CD4-positive, alpha-beta T cell treated with Interleukin-6 at 100 ng/mL for 8 hours (primary cell): ENCODE measurements around the gene GMNN.
"Not testable (repeated sequence)": the region's sequence is repeated elsewhere in the genome, so short reads cannot be mapped to it uniquely, and the experiment has no call there.

ENCODE experiments used
- DNase-seq: peaks from one replicate; pipeline ENCODE4 v3.0.0-alpha.2; 2020; ENCODE audit warnings: mixed read lengths, low spot score

The GMNN gene

DNA sequence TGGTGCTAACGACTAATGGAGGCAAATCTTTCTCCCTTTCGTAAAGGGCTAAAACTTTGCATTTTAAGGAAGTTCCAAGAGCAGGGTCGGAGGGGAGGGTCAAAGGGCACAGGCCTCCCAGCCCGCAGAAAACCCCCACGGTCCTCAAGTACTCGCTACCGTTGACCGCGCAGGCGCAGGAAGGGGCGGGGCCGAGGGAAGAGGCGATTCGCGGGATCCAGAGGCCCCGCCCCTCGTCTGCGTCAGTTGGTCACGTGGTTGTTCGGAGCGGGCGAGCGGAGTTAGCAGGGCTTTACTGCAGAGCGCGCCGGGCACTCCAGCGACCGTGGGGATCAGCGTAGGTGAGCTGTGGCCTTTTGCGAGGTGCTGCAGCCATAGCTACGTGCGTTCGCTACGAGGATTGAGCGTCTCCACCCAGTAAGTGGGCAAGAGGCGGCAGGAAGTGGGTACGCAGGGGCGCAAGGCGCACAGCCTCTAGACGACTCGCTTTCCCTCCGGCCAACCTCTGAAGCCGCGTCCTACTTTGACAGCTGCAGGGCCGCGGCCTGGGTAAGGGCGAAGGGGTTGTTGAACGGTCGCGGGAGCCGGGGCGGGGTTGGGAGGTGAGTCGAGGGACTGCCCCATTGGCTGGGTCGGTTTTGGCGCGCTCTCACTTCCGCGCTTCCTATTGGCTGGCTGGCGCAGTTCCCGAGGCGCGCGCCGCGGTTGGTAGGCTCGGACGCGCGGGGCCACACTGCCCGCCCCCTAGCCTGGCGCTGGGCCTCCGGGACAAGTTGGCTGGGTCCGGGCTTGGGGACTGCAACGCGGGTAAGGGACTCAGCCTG, at the start of gene GMNN:
TSS of gene GMNN (plus strand) at position 242 of the 824 bp plus-strand sequence. CDS start 2,310 bp downstream, outside the sequence.
- DNase-seq: peak; percentile 96

DNA sequence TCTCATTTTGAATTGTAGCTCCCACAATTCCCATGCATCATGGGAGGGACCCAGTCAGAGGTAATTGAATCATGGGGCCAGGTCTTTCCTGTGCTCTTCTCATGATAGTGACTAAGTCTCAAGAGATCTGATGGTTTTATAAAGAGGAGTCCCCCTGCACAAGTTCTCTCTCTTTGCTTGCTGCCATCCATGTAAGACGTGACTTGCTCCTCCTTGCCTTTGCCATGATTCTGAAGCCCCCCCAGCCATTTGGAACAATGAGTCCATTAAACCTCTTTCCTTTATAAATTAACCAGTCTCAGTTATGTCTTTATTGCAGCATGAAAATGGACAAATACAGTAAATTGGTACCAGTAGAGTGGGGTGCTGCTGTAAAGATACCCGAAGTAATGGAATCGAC, 44.1 kb upstream of the GMNN start:
- not testable (repeated sequence) for DNase-seq

DNA sequence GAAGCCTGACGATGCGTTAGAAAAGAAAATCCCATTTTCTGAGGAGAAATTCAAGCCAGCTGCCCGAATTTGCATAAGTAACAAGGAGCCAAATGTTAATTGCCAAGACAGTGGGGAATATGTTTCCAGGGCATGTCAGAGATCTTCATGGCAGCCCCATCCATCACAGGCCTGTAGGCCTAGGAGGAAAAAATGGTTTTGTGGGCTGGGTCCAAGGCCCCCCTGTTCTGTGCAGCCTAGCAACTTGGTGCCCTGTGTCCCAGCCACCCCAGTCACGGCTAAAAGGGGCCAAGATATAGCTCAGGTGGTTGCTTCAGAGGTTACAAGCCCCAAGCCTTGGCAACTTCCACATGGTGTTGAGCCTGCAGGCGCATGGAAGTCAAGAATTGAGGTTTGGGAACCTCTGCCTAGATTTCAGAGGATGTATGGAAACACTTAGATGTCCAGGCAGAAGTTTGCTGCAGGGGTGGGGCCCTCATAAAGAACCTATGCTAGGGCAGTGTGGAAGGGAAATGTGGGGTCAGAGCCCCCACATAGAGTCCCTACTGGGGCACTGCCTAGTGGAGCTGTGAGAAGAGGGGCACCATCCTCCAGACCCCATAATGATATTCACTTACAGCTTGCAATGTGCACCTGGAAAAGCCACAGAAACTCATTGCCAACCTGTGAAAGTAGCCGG, 43.1 kb upstream of the GMNN start:
- DNase-seq: not testable (repeated sequence)

DNA sequence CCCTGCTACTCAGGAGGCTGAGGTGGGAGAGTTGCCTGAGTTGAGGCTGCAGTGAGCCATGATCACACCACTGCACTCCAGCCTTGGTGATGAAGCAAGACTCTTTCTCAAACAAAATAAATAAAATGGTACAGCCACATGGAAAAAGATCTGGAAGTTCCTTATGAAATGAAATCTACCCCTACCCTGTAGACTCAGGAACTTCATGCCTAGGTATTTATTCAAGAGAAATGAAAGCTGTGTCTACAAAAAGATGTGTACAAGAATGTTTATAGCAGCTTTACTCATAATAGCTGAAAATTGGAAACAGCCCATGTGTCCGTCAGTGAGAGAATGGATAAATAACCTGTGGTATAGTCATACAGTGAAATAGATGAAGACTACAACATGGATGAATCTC, 40.6 kb upstream of the GMNN start:
- no peak for DNase-seq

DNA sequence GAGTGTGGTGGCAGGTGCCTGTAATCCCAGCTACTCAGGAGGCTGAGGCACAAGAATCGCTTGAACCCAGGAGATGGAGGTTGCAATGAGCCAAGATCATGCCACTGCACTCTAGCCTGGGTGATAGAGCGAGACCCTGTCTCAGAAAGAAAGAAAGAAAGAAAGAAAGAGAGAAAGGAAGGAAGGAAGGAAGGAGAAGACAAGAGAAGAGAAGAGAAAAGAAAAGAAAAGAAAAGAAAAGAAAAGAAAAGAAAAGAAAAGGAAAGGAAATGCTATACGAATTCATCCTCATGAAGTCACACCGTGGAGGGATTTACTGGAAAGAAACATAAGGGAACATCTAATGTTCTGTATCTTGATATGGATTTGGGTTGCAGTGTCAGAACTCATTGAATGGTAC, 40.0 kb upstream of the GMNN start:
- DNase-seq: not testable (repeated sequence)

DNA sequence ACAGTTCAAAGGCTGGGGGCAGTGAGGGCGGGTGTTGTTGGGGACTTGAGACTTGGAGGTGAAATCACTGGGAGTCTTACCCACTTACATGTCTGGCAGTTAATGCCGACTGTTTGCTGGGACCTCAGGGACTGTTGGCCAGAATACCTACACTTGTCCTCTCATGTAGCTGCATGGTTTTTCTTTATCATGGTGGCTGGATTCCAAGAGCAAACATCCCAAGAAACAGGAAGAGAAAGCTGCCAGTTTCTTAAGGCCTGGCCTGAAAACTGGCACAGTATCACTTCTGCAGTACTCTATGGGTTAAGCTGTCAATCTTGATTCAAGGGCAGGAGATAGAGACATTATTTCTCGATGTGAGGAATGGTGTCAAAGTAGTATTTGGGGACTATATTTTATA, 36.0 kb upstream of the GMNN start:
- no peak for DNase-seq

DNA sequence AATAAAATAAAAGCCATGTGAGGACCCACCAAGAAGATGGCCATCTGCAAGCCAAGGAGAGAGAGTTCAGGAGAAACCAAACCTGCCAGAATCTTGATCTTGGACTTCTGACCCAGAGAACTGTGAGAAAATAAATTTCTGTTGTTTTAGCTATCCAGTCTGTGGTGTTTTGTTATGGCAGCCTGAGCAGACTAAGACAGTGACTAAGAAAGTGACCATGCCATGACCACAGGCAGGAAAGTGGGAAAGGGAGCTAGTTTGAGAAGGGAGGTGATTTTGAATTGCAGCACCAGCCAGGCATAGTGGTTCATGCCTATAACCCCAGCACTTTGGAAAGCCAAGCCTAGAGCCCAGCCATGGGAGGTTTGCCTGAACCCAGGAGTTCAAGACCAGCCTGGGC, 33.9 kb upstream of the GMNN start:
- DNase-seq: no peak

DNA sequence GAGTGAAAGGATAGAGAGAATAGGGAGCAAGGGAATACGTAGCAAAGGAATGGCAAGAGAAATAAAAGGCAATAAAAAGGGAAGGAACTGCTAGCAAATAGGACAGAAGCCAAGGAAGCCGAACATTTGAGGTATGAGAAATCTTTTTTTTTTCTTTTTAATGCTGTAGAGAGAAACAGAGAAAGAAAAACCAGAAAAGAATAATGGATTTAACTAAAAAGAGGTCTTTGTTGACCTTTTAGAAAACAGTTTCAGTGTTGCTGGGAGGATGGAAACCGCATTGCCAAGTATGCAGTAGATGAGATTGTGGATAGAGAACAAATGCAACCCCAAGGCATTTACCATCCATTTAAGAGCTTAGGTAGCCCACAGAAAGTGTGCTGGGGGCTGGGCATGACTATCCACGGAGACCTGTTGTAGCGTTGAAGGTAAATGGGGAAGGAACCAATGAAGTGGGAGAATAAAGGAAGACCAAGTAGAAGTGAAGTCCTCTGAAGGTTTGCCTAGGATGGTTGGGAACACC, 32.5 kb upstream of the GMNN start:
- no peak for DNase-seq

DNA sequence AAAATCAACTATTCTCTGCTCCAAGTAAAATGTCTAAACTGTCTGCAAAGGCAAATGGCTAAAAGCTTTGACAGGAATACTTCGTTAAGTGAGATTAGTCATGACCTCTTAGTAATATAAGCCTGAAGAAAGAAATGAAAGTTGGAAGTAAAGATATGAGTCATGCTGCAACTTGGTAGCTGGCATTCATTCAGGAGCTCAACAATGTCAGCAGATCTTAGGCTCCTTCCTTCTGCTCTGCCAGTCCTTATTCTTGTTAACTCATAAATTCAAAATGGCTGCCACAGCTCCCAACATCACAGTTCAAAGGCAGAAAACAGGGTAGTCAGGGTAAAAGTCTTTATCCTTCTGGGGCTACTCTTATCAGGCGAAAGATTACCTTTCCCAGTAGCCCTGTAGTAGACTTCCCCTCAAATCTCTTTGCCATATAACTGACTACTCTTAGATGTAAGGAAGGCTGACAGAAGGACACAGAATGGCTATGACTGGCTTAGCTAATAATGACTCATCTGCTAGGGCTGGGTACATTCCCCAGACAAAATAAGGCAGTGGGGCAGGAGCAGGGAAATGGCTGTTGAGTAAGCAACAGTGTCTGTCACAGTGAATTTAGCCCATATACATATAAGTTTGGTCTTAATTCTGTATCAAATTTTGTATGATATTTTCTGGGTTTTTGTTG, 31.3 kb upstream of the GMNN start:
- no peak for DNase-seq

DNA sequence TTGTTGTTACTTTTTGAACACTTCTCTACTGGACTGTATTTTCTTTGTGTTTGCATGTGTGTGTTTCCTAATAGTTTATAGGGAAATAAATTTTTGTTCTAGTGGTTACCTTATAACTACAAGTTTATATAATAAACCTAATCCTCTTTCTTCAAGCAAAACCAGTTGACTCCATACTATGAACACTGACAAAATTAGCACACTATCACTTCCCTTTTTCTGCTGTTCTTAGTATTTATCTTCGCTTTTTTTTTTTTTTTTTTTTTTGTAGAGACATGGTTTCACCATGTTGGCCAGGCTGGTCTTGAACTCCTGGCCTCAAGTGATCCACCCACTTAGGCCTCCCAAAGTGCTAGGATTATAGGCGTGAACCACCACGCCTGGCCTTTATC, 30.8 kb upstream of the GMNN start:
- no peak for DNase-seq

DNA sequence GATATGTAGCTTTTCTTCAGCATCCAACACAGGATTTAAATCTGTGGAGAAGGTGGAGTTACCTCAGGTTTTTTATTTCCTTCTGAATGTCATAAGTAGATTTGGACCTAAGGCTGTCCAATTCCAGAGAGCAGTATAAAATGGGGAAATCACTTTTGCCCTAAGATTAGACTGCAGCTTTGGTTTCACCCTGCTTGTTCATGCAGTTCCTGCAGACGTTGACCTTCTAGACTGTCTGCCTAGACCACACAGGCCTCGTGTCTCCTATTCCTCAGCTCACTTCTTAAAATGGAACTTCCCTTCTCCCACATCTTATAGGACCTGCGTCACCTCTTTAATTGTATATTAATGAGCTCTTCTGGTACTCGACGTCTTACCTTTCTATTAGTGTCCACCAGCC, 29.8 kb upstream of the GMNN start:
- DNase-seq: no peak

DNA sequence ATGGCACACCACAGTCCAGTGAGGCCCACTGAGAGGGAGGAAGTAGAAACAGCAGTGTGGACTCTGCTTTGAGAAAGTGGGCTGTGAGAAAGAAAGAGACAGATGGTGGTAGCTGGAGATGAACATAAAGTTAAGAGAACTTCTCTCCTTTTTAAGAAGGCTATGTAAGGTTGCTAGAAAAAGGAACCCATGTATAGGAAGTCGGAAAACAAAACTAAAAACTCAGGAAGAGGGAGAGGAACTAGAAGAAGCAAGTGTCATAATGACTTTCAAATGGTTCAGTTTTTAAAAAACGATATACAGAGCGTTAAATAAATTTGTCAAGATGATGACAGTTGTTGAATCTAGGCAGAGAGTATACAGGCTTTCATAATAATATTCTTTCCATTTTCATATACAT, 25.4 kb upstream of the GMNN start:
- no peak for DNase-seq

DNA sequence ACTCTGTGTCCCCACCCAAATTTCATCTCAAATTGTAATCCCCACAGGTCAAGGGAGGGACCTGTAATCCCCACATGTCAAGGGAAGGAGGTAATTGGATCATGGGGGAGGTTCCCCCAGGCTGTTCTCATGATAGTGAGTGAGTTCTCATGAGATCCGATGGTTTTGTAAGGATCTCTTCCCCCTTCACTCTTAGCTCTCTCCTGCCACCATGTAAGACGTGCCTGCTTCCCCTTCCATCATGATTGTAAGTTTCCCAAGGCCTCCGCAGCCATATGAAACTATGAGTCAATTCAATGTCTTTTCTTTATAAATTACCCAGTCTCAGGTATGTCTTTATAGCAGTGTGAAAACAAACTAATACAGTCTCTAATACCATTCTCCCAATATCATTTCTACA, 23.9 kb upstream of the GMNN start:
- not testable (repeated sequence) for DNase-seq

DNA sequence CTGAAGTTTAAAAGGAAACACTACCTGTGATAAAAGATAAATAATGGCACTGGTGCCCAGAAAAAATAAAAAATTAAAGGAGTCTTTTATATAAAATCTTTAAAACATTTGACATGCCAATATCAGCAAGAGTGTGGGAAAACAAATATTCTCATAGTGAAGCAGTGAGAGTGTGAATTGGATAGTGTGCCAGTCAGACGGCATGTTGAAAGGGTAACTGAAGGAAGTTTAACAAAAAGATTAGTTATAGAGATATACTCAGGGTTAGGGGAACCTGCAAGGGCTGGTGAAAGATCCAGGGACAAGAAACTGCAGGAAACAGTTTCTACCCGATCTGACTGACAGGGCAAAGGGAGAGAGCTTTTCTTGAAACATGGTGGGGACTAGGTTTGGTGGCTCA, 22.2 kb upstream of the GMNN start:
- no peak for DNase-seq

DNA sequence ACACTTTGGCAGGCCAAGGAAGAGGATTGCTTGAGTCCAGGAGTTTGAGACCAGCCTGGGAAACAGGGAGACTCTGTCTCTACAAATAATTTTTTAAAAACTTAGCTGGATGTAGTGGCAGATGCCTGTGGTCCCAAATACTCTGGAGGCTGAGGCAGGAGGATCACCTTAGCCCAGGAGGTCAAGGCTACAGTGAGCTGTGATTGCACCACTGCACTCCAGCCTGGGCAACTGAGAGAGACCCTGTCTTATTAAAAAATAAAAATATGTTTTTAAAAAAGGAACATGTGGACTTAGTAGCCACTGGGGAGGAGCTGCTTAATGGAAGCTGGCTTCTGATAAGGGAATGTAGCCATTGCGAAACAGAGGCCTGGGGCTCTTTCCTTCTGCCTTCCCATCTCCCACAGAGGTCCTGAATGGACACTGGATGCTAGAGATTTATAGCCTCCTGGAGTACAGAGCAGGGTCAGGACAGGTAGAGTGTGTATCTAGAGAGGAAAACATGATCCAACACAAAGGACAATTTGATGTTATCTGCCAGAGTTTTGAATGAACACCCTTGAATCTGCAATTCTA, 21.7 kb upstream of the GMNN start:
- no peak for DNase-seq

DNA sequence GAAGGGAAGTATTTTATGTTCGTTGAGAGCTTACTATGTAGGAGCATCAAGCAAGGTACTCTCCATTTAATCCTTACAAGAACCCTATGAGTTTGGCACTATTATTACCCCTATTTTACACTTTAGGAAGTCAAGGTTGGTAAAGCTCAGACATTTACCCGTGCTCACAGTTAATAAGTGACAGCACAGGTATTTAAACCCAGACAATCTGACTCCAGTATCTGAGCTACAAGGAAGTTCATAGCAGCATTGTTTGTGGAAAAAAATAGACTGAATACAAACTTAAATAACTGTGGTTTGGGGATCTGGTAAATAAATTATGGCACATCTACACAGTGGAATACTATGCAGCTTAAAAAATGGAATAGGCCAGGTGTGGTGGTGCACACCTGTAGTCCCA, 21.2 kb upstream of the GMNN start:
- no peak for DNase-seq

DNA sequence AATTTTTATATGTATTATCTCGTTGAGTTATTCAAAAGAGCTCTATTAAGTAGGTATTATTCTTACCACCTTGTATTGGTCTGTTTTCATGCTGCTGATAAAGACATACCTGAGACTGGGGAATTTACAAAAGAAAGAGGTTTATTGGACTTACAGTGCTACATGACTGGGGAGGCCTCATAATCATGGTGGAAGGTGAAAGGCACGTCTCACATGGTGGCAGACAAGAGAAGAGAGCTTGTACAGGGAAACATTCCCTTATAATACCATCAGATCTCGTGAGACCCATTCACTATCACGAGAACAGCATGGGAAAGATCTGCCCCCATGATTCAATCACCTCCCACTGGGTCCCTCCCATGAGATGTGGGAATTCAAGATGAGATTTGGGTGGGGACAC, 20.4 kb upstream of the GMNN start:
- not testable (repeated sequence) for DNase-seq

DNA sequence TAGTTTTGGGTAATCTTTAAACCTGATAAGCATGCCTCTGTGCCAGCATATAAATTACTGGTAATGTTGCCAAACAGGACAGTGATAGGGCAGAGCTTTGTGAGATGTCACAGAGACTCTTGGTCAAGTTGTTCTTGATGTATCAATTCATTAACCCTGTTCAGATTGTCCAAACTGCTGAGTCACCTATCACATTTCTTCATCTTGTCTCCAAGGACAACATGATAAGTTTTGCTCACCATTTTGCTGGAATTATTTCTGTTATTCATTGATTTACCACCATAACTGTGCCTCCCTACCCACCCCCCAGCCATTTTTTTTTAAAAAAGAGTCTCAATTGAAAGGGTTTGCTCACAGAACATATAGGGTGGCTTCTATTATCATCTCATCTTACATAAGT, 19.5 kb upstream of the GMNN start:
- no peak for DNase-seq

DNA sequence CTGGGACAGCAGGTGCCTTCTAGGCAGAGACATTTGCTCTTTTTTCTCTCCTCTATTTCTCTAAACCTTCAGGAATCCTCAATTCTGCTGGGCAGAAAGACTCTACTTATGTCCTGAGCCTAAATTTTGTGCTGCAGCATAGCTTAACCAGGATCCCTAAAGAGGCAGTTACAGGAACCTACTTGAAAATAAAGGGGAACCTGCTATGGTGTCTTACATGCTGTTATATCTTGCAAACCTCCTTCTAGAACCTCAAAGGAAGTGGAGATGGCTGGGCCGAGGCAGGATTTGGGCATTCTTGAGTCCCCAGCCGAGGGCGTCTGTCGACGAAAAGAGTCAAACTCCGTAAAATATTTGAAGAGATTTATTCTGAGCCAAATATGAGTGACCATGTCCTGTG, 17.1 kb upstream of the GMNN start:
- no peak for DNase-seq

DNA sequence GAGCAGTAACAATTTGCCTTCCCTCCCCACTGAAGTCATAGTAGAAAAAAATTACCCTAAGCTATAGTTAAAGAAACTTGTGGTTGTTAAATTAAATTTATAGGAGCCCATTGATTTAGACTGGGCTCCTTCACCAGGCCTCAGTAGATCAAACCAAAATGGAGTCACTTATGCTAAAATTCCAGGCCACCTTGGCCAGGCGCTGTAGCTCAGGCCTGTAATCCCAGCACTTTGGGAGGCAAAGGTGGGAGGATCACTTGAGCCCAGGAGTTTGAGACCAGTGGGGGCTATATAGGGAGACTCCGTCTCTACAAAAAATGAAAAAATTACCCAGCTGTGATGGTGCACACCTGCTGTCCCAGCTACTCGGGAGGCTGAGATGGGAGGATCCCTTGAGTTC, 15.0 kb upstream of the GMNN start:
- no peak for DNase-seq

DNA sequence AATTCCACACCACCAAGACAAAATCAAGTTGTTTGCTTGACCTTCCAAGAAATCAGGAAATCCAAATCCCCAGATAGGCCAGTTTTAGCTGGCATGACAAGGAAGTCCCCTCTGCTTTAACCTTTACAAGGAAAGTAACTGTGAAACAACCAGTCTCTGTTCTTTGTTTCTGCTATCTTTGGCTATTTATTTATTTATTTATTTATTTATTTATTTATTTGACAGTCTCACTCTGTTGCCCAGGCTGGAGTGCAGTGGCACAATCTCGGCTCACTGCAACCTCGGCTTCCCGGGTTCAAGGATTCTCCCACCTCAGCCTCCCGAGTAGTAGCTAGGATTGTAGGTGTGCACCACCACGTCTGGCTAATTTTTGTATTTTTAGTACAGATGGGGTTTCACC, 14.5 kb upstream of the GMNN start:
- DNase-seq: no peak

DNA sequence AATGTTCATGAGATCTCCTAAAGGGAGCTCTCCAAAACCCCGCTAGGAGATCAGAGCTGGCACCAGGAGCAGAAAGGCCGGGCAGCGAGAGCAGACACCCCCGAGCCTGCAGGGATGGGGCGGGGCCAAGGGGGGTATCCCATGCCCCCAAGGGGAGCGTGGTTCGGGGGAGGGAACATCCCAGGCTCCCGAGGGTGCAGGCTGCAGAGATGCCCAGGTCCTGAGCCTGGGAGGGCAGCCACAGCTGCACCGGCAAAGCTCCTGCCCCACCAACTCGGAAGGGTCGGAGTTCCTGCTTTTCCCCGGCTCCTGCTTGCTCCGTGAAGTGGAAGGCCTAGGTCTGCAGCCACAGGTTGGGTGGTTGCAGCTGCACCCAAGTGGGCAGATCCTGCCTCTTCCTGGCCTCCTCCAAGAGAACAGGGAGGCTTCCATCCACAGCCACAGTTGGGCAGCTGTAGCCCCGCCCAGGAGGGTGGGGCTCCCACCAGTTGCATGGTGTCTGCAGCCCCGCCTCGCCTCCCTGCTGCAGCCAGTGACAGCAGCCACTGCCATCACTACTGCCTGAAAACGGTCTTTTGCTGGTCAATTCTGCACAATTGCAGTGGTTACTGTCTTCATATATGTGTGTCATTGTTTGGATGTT, 13.4 kb upstream of the GMNN start:
- no peak for DNase-seq
